Lower lobe of right lung (tissue), 2 donors: ENCODE results near the gene ZNF737. TPM values are rescaled to one million over a fixed set of nuclear protein-coding genes. Genes with fewer than 3 reads are reported as not detected.
A peak's percentile ranks its signal among the peaks of the same experiment; 100 is the strongest.
"Not testable (repeated sequence)": the region's sequence is repeated elsewhere in the genome, so short reads cannot be mapped to it uniquely, and the experiment has no call there.

Source experiments
- ATAC-seq, 2 donors: fragments of 200-7000 bp; cut with Tn5 transposase; one replicate each; pipeline ENCODE4 v1.9.1; 2020 to 2022; ENCODE audit warnings: mild to moderate bottlenecking in 2 of 2, moderate library complexity in 2 of 2
- DNase-seq: peaks from one replicate; pipeline ENCODE4 v3.0.0-alpha.2; 2020
- H3K27ac ChIP-seq: fragments of 200-600 bp; one replicate; pipeline ENCODE4 v1.8.0; 2022
- H3K27me3 ChIP-seq: fragments of 200-600 bp; one replicate; pipeline ENCODE4 v1.8.0; 2022; ENCODE audit warnings: low read depth
- H3K36me3 ChIP-seq: fragments of 200-600 bp; one replicate; pipeline ENCODE4 v1.8.0; 2022; ENCODE audit warnings: mild to moderate bottlenecking
- H3K4me1 ChIP-seq: fragments of 200-600 bp; one replicate; pipeline ENCODE4 v1.8.0; 2022
- H3K4me3 ChIP-seq: fragments of 200-600 bp; one replicate; pipeline ENCODE4 v1.8.0; 2022; ENCODE audit warnings: mild to moderate bottlenecking
- H3K9me3 ChIP-seq: fragments of 200-600 bp; one replicate; pipeline ENCODE4 v1.8.0; 2022
- CTCF ChIP-seq: fragments of 200-600 bp; IDR thresholded peaks from one replicate; pipeline ENCODE4 v1.8.0; 2022; ENCODE audit warnings: antibody characterized with exemption, mild to moderate bottlenecking
- intact Hi-C: fragments of 100-400 bp; cut with DNase I; formaldehyde crosslinking; loops from one replicate; pipeline ENCODE4 v1.11.0; 2022
- long read RNA-seq: library from polyadenylated mRNA; unstranded; transcript quantifications from one replicate; pipeline ENCODE4 v2.0.0, GENCODE V29; 2021
- total RNA-seq: library from RNA; stranded (reverse); fragmentation: NEBNext Ultra II Directional; extraction: Animal tissue kit (Norgen Biotek cat#: 25700); gene quantifications from one replicate; pipeline ENCODE4 v1.2.1, GENCODE V29; 2021
- donor health status: DM: no; HTN: yes; CAD: no; lungs with severe emphysema.

The ZNF737 gene
- total RNA-seq = 18.3 TPM
- long read RNA-seq, transcript ZNF737-201 (4 exons, 2,867 nt) = major isoform, 5 of 15 reads
- long read RNA-seq, partial matches to known transcripts = 4 of 15 reads
- long read RNA-seq, other reads (novel, unspliced or antisense) = 6 of 15 reads

- ATAC-seq = peak; percentile 98 to 99
Measured at GRCh38 chr19:20565321-20566018, at the start of gene ZNF737. Gene ZNF737, minus strand, starts transcription at chr19:20565781. Its CDS starts 141 bp downstream, at chr19:20565640.

GRCh38 chr19:20614971-20615370 lies 49.4 kb upstream of the ZNF737 start:
- DNase-seq, H3K36me3 ChIP-seq, H3K4me3 ChIP-seq, ATAC-seq, intact Hi-C loops, H3K4me1 ChIP-seq, H3K27ac ChIP-seq, H3K27me3 ChIP-seq: not testable (repeated sequence)
- peaks cover 44% of the 10 kb centered on the region for H3K9me3 ChIP-seq

More at GRCh38 chr19:20565321-20566018, at the start of gene ZNF737:
- Histone ChIP-seq H3K4me3 (peak within 1 kb of the TSS; percentile 79), H3K9me3 (peaks cover 31% of the 10 kb centered on the region), H3K27ac (peak within 1 kb of the TSS; percentile 92), H3K27me3 (no peaks in the 10 kb centered on the region), H3K4me1 (peaks cover 7% of the 10 kb centered on the region), H3K36me3 (no peaks in the 10 kb centered on the region)
- TF ChIP-seq CTCF = no peak
- intact Hi-C loops = no loop called here
- peak; percentile 95 for DNase-seq

GRCh38 chr19:20612711-20613316 lies 47.2 kb upstream of the ZNF737 start:
- ATAC-seq (no peak), DNase-seq (no peak)
- H3K4me3 ChIP-seq = peak overlapping the region; percentile 25
- no peak overlapping the region for H3K27ac ChIP-seq
- intact Hi-C loops = no loop called here
- TF ChIP-seq CTCF = no peak
- H3K36me3 ChIP-seq = no peaks in the 10 kb centered on the region
- H3K27me3 ChIP-seq = no peaks in the 10 kb centered on the region
- peaks cover 54% of the 10 kb centered on the region for H3K9me3 ChIP-seq
- no peaks in the 10 kb centered on the region for H3K4me1 ChIP-seq

GRCh38 chr19:20611866-20612265 lies 46.3 kb upstream of the ZNF737 start:
- no peak for TF ChIP-seq CTCF
- H3K36me3 ChIP-seq = no peaks in the 10 kb centered on the region
- no peak overlapping the region for H3K27ac ChIP-seq
- no peaks in the 10 kb centered on the region for H3K4me1 ChIP-seq
- intact Hi-C loops = no loop called here
- no peak overlapping the region for H3K4me3 ChIP-seq
- ATAC-seq (no peak), DNase-seq (no peak)
- H3K27me3 ChIP-seq = no peaks in the 10 kb centered on the region
- H3K9me3 ChIP-seq = peaks cover 47% of the 10 kb centered on the region

GRCh38 chr19:20607943-20608342 lies 42.4 kb upstream of the ZNF737 start:
- no peak overlapping the region for H3K4me3 ChIP-seq
- peaks cover 50% of the 10 kb centered on the region for H3K9me3 ChIP-seq
- DNase-seq = no peak
- H3K36me3 ChIP-seq = no peaks in the 10 kb centered on the region
- TF ChIP-seq CTCF = no peak
- no peak overlapping the region for H3K27ac ChIP-seq
- intact Hi-C loops = no loop called here
- H3K4me1 ChIP-seq = no peaks in the 10 kb centered on the region
- H3K27me3 ChIP-seq = no peaks in the 10 kb centered on the region
- no peak for ATAC-seq

- TF ChIP-seq CTCF = no peak
- intact Hi-C loops = no loop called here
- Histone ChIP-seq H3K4me1 (no peaks in the 10 kb centered on the region), H3K27me3 (no peaks in the 10 kb centered on the region), H3K9me3 (peaks cover 83% of the 10 kb centered on the region), H3K36me3 (no peaks in the 10 kb centered on the region), H3K4me3 (no peak overlapping the region), H3K27ac (no peak overlapping the region)
- DNase-seq = no peak
- no peak for ATAC-seq
Measured at GRCh38 chr19:20558571-20558970, 7.0 kb downstream of the ZNF737 start.
